ENCODE measurements around the gene SEMA3E. TPM values are rescaled to one million over a fixed set of nuclear protein-coding genes. Genes with fewer than 3 reads are reported as not detected.

Gene SEMA3E
- total and polyA plus RNA-seq, 2 experiments from 2014 or later: 0.75 to 0.92 TPM

DNA sequence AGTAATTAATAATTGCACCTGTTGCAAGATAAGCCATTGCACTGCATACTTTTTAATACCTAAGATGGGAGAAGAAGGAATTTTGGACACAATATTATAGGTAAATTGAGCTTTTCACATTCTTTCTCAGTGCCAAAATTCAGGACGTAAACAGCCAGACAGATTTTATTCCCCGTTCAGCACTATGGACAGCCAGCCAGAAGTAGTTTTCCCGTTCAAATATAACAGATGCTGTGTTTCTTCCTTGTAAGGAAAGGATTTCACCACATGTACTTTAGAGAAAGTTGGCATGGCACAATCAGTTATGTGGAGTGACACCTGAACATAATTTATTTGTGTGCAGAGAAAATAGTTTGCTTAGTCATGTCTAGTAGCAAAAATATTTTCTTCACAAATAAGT is 34.8 kb downstream of the SEMA3E start:
- H3K4me3 ChIP-seq: no peak overlapping the region
- TF ChIP-seq, protein P1, sequence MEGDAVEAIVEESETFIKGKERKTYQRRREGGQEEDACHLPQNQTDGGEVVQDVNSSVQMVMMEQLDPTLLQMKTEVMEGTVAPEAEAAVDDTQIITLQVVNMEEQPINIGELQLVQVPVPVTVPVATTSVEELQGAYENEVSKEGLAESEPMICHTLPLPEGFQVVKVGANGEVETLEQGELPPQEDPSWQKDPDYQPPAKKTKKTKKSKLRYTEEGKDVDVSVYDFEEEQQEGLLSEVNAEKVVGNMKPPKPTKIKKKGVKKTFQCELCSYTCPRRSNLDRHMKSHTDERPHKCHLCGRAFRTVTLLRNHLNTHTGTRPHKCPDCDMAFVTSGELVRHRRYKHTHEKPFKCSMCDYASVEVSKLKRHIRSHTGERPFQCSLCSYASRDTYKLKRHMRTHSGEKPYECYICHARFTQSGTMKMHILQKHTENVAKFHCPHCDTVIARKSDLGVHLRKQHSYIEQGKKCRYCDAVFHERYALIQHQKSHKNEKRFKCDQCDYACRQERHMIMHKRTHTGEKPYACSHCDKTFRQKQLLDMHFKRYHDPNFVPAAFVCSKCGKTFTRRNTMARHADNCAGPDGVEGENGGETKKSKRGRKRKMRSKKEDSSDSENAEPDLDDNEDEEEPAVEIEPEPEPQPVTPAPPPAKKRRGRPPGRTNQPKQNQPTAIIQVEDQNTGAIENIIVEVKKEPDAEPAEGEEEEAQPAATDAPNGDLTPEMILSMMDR (IDR thresholded peaks at IDR 0.05; ENCODE audit: low read depth, low read length): no peak
- no peaks in the 10 kb centered on the region for H3K36me3 ChIP-seq
- no peaks in the 10 kb centered on the region for H3K27me3 ChIP-seq
- peaks cover 4% of the 10 kb centered on the region for H3K4me1 ChIP-seq (ENCODE audit: low read depth)
- H3K27ac ChIP-seq: no peak overlapping the region
- DNase-seq (ENCODE audit: low read depth in 1 of 2, low spot score in 1 of 2): peak; percentile 9 to 21
- no peaks in the 10 kb centered on the region for H3K9me3 ChIP-seq (ENCODE audit: low read depth)

DNA sequence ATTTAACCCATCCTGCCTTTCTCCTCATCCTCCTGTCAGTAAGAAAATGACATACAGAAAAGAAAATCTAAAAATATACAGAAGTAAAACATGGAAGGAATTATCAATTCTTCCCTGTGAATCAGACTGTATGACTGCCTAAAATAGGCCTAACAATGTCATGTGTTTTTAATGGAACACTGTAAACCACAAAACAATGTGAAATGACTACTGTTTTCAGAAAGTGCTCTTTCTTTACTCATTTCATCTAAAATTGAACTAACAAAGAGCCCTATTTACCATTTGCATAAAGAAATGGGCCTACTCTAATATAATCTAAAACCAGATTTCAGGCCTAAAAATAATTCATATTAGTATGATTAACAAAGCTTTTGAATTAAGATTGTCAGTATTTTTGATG is 35.7 kb downstream of the SEMA3E start:
- Histone ChIP-seq H3K4me1 (ENCODE audit: low read depth) (peaks cover 4% of the 10 kb centered on the region), H3K36me3 (no peaks in the 10 kb centered on the region), H3K9me3 (ENCODE audit: low read depth) (no peaks in the 10 kb centered on the region), H3K27ac (no peak overlapping the region), H3K4me3 (no peak overlapping the region), H3K27me3 (no peaks in the 10 kb centered on the region)
- TF ChIP-seq, protein P1 (IDR thresholded peaks at IDR 0.05; ENCODE audit: low read depth, low read length): no peak
- DNase-seq (ENCODE audit: low read depth in 1 of 2, low spot score in 1 of 2): no peak

DNA sequence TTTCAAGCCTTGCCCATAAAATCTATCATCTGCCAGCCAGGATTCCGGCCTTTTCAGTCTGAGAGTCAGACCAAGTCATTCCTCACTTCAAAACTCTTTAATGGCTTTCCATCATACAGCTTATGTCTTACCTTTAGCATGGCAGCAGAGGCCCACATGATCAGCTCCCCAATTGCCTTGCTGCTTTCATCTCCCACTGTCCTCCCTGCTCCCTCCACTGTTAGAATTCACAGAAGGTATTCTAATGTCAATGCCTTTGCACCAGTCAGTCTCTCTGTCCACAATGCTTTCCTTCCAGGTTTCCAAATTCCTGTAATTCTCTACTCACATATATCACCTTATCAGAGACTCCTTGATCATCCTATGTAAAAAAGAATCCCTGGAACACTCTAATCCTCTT is 37.2 kb downstream of the SEMA3E start:
- Histone ChIP-seq H3K36me3 (no peaks in the 10 kb centered on the region), H3K4me3 (no peak overlapping the region), H3K4me1 (ENCODE audit: low read depth) (peaks cover 4% of the 10 kb centered on the region), H3K27me3 (no peaks in the 10 kb centered on the region), H3K9me3 (ENCODE audit: low read depth) (no peaks in the 10 kb centered on the region), H3K27ac (no peak overlapping the region)
- TF ChIP-seq, protein P1 (IDR thresholded peaks at IDR 0.05; ENCODE audit: low read depth, low read length): no peak
- DNase-seq (ENCODE audit: low read depth in 1 of 2, low spot score in 1 of 2): no peak

DNA sequence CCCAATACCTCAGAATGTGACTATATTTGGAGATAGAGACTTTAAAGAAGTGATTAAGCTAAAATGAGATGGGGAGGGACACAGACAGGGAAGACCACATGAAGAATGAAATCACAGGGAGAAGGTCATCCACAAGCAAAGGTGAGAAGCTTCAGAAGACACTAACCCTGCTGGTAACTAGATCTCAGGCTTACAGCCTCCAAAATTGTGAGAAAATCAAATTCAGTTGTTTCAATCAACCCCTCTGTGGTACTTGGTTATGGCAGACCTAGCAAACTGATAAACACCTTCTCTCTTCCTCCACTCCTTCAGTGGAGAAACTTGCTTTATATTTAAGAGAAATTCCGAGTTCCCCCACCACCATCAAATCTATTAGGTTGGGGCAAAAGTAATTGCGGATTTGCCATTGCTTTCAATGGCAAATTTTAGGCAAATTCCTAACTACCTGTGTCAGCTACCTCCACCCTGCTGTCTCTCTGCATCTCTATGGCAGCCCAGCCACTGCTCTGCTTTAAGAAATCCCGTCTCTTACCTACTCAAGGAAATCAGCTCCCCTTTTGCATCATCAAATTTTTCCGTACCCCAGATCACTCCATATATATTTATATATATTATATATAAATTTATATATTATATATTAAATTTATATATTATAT is 38.2 kb downstream of the SEMA3E start:
- TF ChIP-seq, protein P1 (IDR thresholded peaks at IDR 0.05; ENCODE audit: low read depth, low read length): no peak
- Histone ChIP-seq H3K4me1 (ENCODE audit: low read depth) (peaks cover 4% of the 10 kb centered on the region), H3K4me3 (no peak overlapping the region), H3K9me3 (ENCODE audit: low read depth) (no peaks in the 10 kb centered on the region), H3K27me3 (no peaks in the 10 kb centered on the region), H3K27ac (no peak overlapping the region), H3K36me3 (no peaks in the 10 kb centered on the region)
- DNase-seq (ENCODE audit: low read depth in 1 of 2, low spot score in 1 of 2): no peak

DNA sequence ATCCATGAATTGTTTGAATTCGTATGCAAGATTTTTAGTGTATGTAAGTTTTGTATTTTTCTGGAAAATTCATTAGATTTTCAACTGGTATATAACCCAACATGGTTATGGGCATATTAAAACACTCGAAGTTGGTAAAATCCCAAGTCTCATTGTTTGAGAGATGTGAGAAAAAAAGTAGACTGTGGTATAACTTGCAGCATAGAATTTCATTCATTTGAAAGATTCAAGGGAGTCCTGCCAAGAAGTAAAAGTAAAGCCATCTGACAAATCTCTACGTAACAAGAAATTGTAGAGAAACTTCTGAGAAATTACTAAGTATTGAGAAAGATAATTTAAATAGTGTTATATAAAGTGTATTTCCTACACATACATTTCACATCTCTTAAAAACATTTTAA is 40.2 kb downstream of the SEMA3E start:
- no peak overlapping the region for H3K4me3 ChIP-seq
- H3K36me3 ChIP-seq: no peaks in the 10 kb centered on the region
- H3K9me3 ChIP-seq (ENCODE audit: low read depth): no peaks in the 10 kb centered on the region
- H3K27me3 ChIP-seq: no peaks in the 10 kb centered on the region
- TF ChIP-seq, protein P1 (IDR thresholded peaks at IDR 0.05; ENCODE audit: low read depth, low read length): no peak
- H3K4me1 ChIP-seq (ENCODE audit: low read depth): peaks cover 4% of the 10 kb centered on the region
- H3K27ac ChIP-seq: no peak overlapping the region
- no peak for DNase-seq (ENCODE audit: low read depth in 1 of 2, low spot score in 1 of 2)

All from cardiac muscle cell (in vitro differentiated cells and primary cell).